ENCODE data around the gene ZCCHC7.

DNA sequence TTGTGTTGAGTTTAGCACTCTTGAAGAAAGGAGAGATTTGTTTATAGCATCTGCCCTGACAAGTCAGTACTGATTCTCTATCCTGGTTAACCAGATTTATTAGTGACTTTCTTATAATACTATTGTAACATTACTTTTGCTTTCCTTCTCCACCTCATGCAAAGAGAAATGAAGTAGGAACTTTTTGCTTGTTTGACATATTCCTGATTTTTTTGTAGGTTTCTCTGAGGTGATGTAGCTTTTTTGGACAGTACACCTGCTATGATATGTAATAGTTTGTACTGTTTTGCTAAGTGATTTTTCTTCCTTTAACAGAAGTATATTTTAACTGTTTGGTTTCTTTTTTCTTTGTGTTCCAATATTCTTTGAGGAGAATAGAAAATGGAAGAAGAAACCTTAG lies 117.7 kb downstream of the ZCCHC7 start:
- TF ChIP-seq POLR2AphosphoS5 (IDR thresholded peaks at IDR 0.05; ENCODE audit: low read depth, low read length) (no peak), TAF1 (IDR thresholded peaks at IDR 0.05; ENCODE audit: borderline replicate concordance, insufficient read depth, low read length) (no peak), FOXP2 (optimal IDR thresholded peaks at IDR 0.05; ENCODE audit: borderline replicate concordance, extremely low read depth, extremely low read length, insufficient read depth) (no peak), SIN3A (IDR thresholded peaks at IDR 0.05; ENCODE audit: borderline replicate concordance, insufficient read depth, low read length) (no peak)
- TF ChIP-seq, protein P1, sequence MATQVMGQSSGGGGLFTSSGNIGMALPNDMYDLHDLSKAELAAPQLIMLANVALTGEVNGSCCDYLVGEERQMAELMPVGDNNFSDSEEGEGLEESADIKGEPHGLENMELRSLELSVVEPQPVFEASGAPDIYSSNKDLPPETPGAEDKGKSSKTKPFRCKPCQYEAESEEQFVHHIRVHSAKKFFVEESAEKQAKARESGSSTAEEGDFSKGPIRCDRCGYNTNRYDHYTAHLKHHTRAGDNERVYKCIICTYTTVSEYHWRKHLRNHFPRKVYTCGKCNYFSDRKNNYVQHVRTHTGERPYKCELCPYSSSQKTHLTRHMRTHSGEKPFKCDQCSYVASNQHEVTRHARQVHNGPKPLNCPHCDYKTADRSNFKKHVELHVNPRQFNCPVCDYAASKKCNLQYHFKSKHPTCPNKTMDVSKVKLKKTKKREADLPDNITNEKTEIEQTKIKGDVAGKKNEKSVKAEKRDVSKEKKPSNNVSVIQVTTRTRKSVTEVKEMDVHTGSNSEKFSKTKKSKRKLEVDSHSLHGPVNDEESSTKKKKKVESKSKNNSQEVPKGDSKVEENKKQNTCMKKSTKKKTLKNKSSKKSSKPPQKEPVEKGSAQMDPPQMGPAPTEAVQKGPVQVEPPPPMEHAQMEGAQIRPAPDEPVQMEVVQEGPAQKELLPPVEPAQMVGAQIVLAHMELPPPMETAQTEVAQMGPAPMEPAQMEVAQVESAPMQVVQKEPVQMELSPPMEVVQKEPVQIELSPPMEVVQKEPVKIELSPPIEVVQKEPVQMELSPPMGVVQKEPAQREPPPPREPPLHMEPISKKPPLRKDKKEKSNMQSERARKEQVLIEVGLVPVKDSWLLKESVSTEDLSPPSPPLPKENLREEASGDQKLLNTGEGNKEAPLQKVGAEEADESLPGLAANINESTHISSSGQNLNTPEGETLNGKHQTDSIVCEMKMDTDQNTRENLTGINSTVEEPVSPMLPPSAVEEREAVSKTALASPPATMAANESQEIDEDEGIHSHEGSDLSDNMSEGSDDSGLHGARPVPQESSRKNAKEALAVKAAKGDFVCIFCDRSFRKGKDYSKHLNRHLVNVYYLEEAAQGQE (IDR thresholded peaks at IDR 0.05; ENCODE audit: insufficient read depth in 1 of 2, low read depth in 2 of 2, low read length in 2 of 2) = no peak

Data from PFSK-1 (cell line).